Left hindlimb (tissue), 1 donor: Measurements from ENCODE around the gene CX3CL1.
"Not testable (repeated sequence)": the region's sequence is repeated elsewhere in the genome, so short reads cannot be mapped to it uniquely, and the experiment has no call there.

ENCODE experiments used
- DNase-seq: peaks from one replicate; pipeline ENCODE4 v3.0.0-alpha.2; 2018

The CX3CL1 gene

DNA sequence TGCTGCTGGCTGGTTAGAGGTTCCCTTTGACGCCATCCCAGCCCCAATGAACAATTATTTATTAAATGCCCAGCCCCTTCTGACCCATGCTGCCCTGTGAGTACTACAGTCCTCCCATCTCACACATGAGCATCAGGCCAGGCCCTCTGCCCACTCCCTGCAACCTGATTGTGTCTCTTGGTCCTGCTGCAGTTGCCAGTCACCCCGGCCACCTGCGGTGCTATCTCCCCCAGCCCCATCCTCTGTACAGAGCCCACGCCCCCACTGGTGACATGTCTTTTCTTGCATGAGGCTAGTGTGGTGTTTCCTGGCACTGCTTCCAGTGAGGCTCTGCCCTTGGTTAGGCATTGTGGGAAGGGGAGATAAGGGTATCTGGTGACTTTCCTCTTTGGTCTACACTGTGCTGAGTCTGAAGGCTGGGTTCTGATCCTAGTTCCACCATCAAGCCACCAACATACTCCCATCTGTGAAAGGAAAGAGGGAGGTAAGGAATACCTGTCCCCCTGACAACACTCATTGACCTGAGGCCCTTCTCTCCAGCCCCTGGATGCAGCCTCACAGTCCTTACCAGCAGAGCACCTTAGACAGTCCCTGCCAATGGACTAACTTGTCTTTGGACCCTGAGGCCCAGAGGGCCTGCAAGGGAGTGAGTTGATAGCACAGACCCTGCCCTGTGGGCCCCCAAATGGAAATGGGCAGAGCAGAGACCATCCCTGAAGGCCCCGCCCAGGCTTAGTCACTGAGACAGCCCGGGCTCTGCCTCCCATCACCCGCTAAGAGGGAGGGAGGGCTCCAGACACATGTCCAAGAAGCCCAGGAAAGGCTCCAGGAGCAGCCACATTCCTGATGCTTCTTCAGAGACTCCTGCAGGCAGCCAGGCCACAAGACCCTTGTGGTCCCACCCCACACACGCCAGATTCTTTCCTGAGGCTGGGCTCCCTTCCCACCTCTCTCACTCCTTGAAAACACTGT, 11.3 kb downstream of the CX3CL1 start:
- DNase-seq, result no peak

- DNase-seq, result no peak
These were observed 12.2 kb downstream of the CX3CL1 start for GRCh38 chr16:57384248-57385070.

DNA sequence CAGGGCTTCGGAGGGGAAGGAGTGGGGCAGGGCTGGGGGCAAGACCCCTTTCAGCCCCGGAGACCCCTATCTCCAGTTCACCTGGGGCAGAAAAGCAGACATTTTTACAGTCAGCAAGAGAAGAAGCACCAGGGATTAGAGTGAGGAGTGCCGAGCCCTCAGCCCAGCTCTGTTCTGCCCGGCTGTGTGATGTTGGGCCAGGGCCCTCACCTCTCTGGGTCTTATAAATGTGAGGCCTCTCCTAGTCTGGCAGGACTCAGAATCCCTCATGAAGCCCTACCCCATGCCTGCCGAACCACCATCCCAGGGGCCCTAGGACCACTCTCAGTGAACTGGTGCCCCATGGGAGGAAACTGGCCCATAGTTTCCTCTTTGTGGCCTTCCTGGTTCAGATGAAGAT, 12.8 kb downstream of the CX3CL1 start:
- DNase-seq, result no peak

GRCh38 chr16:57386381-57386951, 14.2 kb downstream of the CX3CL1 start:
- no peak for DNase-seq

- no peak for DNase-seq
These were observed 15.5 kb downstream of the CX3CL1 start for GRCh38 chr16:57387598-57388354.

DNA sequence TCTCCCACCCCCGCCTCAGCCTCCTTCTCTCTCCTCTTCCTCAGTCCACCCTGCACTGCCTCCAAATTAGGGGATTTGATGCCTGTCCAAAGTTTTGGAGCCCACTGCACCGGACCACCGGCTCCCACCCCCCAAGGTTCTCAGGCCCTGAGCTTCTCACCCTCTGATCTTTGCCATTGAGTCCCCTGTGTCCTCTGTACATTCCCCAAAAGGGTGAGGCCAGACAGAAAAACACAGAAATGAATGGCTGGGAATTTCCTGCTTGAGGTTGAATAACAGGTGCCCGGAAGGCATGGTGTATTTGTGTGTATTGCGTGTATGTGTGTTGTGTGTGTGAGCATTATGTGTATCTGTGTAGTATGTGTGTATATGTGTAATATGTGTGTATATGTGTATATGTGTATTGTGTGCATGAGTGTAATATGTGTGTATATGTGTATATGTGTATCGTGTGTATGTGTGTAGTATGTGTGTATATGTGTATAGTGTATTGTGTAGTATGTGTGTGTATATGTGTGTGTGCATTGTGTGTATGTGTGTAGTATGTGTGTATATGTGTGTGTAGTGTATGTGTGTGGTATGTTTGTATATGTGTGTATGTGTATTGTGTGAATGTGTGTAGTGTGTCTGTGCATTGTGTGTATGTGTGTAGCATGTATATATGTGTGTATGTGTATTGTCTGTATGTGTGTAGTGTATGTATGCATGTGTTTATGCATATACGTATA, 16.2 kb downstream of the CX3CL1 start:
- DNase-seq, result no peak

DNA sequence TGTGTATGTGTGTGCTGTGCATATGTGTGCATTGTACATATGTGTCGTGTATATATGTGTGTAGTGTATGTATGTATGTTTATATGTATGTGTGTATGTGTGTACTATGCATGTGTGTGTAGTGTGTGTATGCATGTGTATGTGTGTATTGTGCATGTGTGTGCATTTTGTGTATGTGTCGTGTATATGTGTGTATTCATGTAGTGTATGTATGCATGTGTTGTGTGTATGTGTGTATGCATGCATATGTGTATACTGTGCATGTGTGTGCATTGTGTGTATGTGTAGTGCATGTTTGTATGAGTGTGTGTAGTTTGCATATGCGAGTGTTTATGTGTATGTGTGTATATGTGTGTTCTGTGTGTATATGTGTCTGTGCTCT, 16.8 kb downstream of the CX3CL1 start:
- no peak for DNase-seq

GRCh38 chr16:57390636-57391295, 18.5 kb downstream of the CX3CL1 start:
- no peak for DNase-seq

GRCh38 chr16:57391300-57391699, 19.0 kb downstream of the CX3CL1 start:
- no peak for DNase-seq

DNA sequence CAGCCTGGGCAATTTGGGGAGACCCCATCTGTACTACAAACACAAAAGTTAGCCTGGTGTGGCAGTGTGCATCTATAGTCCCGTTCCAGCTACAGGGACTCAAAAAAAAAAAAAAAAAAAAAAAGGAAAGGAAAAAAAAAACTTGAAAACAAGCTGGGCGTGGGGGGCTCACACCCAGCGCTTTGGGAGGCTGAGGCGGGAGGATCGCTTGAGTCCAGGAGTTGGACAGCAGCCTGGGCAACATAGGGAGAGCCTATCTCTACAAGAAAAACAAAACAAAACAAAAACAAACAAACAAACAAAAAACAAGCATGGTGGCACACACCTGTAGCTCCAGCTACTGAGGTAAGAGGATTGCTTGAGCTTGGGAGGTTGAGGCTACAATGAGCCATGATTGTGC, 19.4 kb downstream of the CX3CL1 start:
- no peak for DNase-seq

GRCh38 chr16:57392694-57393093, 20.4 kb downstream of the CX3CL1 start:
- DNase-seq, result no peak

DNA sequence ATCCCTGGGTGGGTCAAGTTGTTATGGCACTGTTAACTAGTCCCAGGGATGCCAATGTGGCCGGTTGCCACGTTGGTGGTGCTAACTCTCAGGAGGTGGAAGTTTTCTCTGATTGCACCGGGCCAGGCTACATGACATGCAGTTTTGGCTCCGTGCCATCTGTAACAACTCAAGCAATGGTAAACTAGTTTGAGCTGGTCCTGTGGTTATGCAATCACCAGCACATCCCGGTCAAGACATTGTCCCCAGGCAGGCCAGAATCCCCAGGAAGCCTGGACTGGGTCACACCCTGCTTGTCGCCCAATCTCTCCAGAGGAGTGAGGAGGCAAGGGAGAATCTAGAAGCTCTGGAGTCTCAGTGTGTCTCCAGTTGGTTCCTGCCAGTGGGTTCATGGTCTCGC, 22.2 kb downstream of the CX3CL1 start:
- no peak for DNase-seq

GRCh38 chr16:57395026-57395425, 22.7 kb downstream of the CX3CL1 start:
- no peak for DNase-seq

- DNase-seq, result no peak
These were observed 24.5 kb downstream of the CX3CL1 start for GRCh38 chr16:57396786-57397185.

DNA sequence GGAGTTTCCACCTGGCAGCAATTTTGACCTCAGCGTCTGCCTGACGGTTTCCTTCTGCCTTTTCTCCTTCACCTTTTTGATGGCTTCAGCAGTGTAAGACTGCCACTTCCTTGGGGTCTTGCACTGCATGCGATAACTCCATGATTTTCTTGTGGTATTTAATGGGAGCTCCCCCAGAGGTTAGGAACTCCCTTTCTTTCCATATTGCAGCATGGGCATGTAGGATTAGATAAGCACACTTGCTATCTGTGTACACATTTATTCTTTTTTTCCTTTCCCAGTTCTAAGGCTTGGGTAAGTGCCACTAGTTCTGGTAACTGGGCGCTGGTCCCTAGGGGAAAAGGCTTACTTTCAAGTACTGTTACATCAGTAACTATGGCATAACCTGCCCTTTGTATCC, 25.2 kb downstream of the CX3CL1 start:
- not testable (repeated sequence) for DNase-seq

GRCh38 chr16:57401943-57402640, 29.8 kb downstream of the CX3CL1 start:
- DNase-seq, result no peak

DNA sequence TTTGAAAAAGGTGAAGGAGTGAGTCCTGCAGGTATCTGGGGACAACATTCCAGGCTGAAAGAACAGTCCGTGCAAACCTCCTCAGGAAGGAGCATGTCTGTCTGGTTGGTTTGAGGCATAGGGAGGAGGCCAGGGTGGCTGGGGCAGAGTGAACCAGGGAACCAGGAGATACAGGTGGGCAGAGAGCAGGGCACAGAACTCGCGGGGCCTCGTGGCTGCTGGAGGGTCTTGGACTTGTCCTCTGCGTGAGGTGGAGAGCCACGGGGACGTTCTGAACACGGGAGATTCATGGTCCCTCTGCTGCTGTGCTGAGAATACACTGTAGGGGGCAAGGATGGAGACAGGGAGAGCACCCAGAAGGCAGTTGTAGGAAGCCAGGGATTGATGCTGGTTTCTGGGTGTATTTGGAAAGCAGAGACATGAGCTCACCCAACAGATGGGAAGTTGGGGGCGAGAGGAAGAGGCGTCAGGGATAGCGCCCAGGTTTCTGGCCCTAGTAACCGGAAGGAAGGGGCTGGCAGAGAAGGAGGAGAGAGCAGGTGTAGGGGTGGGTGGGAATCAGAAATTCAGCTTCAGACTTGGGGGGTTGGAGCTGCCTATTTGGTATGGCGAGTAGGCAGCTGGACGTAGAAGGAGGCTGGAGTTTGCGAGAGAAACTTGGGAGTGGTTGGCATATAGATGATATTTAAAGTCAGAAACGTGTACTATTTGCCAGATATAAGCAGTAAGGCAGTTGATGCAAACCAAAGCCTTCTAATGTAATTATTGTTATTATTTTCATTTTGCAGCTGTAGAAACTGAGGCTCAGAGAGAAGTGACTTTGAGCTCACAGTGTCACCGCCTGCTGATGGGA, 31.9 kb downstream of the CX3CL1 start, which contains the start of gene CCL17:
TSS of gene CCL17 (plus strand) at position 803 of the 853 bp plus-strand sequence. CDS start 9,166 bp downstream, outside the sequence.
- no peak for DNase-seq

DNA sequence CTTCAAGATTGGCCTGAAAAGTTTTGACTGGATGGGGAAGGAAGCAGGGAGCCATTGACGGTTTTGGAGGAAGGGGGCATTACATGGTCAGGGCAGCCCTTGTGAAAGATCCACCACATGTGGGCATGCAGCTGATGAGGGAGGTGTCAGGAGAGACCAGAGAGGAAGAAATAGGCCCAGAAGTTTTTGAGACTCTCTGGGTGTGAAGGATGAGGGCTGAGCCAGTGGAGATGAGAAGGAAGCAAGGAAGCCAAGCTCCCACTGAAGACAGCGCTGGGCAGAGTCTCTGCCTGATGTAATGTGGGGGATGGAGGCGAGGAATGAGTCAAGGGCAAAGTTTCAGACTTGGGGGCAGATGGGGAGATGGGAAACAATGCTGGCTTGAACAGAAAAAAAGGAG, 32.8 kb downstream of the CX3CL1 start:
- no peak for DNase-seq

- no peak for DNase-seq
These were observed 34.6 kb downstream of the CX3CL1 start for GRCh38 chr16:57406881-57407280.
